HEK293 (cell line): ENCODE measurements around the gene EPM2AIP1.
"Not testable (repeated sequence)": the region's sequence is repeated elsewhere in the genome, so short reads cannot be mapped to it uniquely, and the experiment has no call there.

Experiments used
- CTCF ChIA-PET: fragments of 350-600 bp; formaldehyde crosslinking; extraction: SDS; loops from one replicate; lab custom pipeline; 2021; ENCODE audit warnings: antibody characterized with exemption; lab: Yijun Ruan, JAX
- POLR2A ChIA-PET: fragments of 300-600 bp; formaldehyde crosslinking; extraction: SDS; loops from one replicate; lab custom pipeline; 2020; ENCODE audit warnings: antibody characterized with exemption, inconsistent platforms; lab: Yijun Ruan, JAX
- H3K27ac ChIP-seq: fragments of 200-500 bp; sonication (Bioruptor generic); 2 replicates; pipeline ENCODE4 v1.5.1; 2014; ENCODE audit warnings: low read depth, low read length, control low read depth, inconsistent platforms; ENCODE audit errors: extremely low read depth
- H3K36me3 ChIP-seq, 2 experiments: fragments of 200-500 bp in 1 of 2; sonication (Bioruptor generic) in 1 of 2; 1 replicate in 1 of 2; 2 replicates in 1 of 2; pipeline ENCODE4 v1.5.1; 2014 to 2017; ENCODE audit warnings: inconsistent platforms in 2 of 2, low read length in 2 of 2; ENCODE audit not compliant: control insufficient read depth in 2 of 2, insufficient read depth in 1 of 2
- H3K4me1 ChIP-seq: fragments of 200-500 bp; sonication (Bioruptor generic); 2 replicates; pipeline ENCODE4 v1.5.1; 2014; ENCODE audit warnings: mild to moderate bottlenecking, low read length, inconsistent platforms; ENCODE audit not compliant: control insufficient read depth, insufficient read depth
- H3K4me3 ChIP-seq: 2 replicates; pipeline ENCODE4 v1.5.1; 2011; ENCODE audit warnings: low read depth, mild to moderate bottlenecking, control low read depth, low read length, moderate library complexity
- H3K9me3 ChIP-seq: fragments of 200-500 bp; sonication (Bioruptor generic); 2 replicates; pipeline ENCODE4 v1.5.1; 2014; ENCODE audit warnings: low read depth, low read length, inconsistent platforms; ENCODE audit not compliant: control insufficient read depth, insufficient read depth
- ZBTB8A ChIP-seq: fragments of 450-650 bp; formaldehyde crosslinking; IDR thresholded peaks from 2 replicates; pipeline ENCODE4 v1.5.1; 2016; ENCODE audit warnings: missing biosample characterization, missing genetic modification characterization
- ZNF140 ChIP-seq: fragments of 450-650 bp; formaldehyde crosslinking; IDR thresholded peaks from 2 replicates; pipeline ENCODE4 v1.5.1; 2016; ENCODE audit warnings: missing biosample characterization, missing genetic modification characterization
- ZNF202 ChIP-seq: fragments of 450-650 bp; formaldehyde crosslinking; IDR thresholded peaks from 2 replicates; pipeline ENCODE4 v1.5.1; 2016; ENCODE audit warnings: missing biosample characterization, missing genetic modification characterization, borderline replicate concordance
- ZNF394 ChIP-seq: fragments of 450-650 bp; formaldehyde crosslinking; IDR thresholded peaks from 2 replicates; pipeline ENCODE4 v1.5.1; 2016; ENCODE audit warnings: missing biosample characterization, missing genetic modification characterization, mild to moderate bottlenecking, moderate library complexity, borderline replicate concordance
- ZNF426 ChIP-seq: fragments of 450-650 bp; formaldehyde crosslinking; IDR thresholded peaks from 2 replicates; pipeline ENCODE4 v1.5.1; 2017; ENCODE audit warnings: missing biosample characterization, missing genetic modification characterization, mild to moderate bottlenecking, inconsistent platforms, moderate library complexity
- ZNF555 ChIP-seq: fragments of 450-650 bp; formaldehyde crosslinking; conservative IDR thresholded peaks from 2 replicates; pipeline ENCODE4 v1.5.1; 2017; ENCODE audit warnings: missing biosample characterization, mild to moderate bottlenecking, missing genetic modification characterization, inconsistent platforms
- ZNF558 ChIP-seq: fragments of 450-650 bp; formaldehyde crosslinking; IDR thresholded peaks from 2 replicates; pipeline ENCODE4 v1.5.1; 2016; ENCODE audit warnings: missing biosample characterization, missing genetic modification characterization
- ZNF623 ChIP-seq: fragments of 450-650 bp; formaldehyde crosslinking; IDR thresholded peaks from 2 replicates; pipeline ENCODE4 v1.5.1; 2016; ENCODE audit warnings: missing biosample characterization, missing genetic modification characterization
- ZNF654 ChIP-seq: fragments of 450-650 bp; formaldehyde crosslinking; IDR thresholded peaks from 2 replicates; pipeline ENCODE4 v1.5.1; 2016; ENCODE audit warnings: low read depth, missing biosample characterization, missing genetic modification characterization
- ZNF664 ChIP-seq: fragments of 450-650 bp; formaldehyde crosslinking; IDR thresholded peaks from 2 replicates; pipeline ENCODE4 v1.5.1; 2016; ENCODE audit warnings: missing biosample characterization, missing genetic modification characterization
- ZXDB ChIP-seq: fragments of 450-650 bp; formaldehyde crosslinking; IDR thresholded peaks from 2 replicates; pipeline ENCODE4 v1.5.1; 2016; ENCODE audit warnings: missing biosample characterization, missing genetic modification characterization
- TF ChIP-seq, protein P1 (sequence below): fragments of 450-650 bp; formaldehyde crosslinking; conservative IDR thresholded peaks from 2 replicates; pipeline ENCODE4 v1.5.1; 2016; ENCODE audit warnings: low read depth, missing biosample characterization, missing genetic modification characterization
- TF ChIP-seq, protein P2 (sequence below): fragments of 450-650 bp; formaldehyde crosslinking; IDR thresholded peaks from 2 replicates; pipeline ENCODE4 v1.5.1; 2016; ENCODE audit warnings: missing biosample characterization, missing genetic modification characterization
- TF ChIP-seq, protein P3 (sequence below): fragments of 450-650 bp; formaldehyde crosslinking; conservative IDR thresholded peaks from 2 replicates; pipeline ENCODE4 v1.5.1; 2016; ENCODE audit warnings: low read depth, missing biosample characterization, missing genetic modification characterization

Gene EPM2AIP1

DNA sequence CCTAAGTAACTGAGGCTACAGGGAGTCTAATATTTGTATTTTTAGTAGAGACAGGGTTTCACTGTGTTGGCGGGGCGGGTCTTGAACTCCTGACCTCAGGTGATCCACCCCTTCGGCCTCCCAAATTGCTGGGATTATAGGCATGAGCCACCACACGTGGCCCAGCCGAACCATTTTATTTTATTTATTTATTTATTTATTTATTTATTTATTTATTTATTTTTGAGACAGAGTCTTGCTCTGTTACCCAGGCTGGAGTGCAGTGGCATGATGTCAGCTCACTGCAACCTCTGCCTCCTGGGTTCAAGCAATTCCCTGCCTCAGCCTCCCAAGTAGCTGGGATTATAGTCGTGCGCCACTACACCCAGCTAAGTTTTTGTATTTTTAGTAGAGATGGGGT lies 29.9 kb downstream of the EPM2AIP1 start:
- peak; percentile 67 for TF ChIP-seq ZNF426
- TF ChIP-seq ZNF202 (tag by site-specific recombination): 0 out of 2 replicates have a peak, but pooled peaks have one; percentile 10
- TF ChIP-seq ZNF654 (tag by site-specific recombination): peak; percentile 24; the same call in 1 of the 2 replicates
- peak; percentile 52 for TF ChIP-seq ZNF555
- peak; percentile 80; the same call in 1 of the 2 replicates for TF ChIP-seq ZNF394
- 0 out of 2 replicates have a peak, but pooled peaks have one; percentile 25 for TF ChIP-seq ZNF664 (tag by site-specific recombination)
- TF ChIP-seq ZNF140 (tag by site-specific recombination): peak; percentile 47; the same call in 1 of the 2 replicates
- TF ChIP-seq ZXDB: 0 out of 2 replicates have a peak, but pooled peaks have one; percentile 21
- peak; percentile 58 for TF ChIP-seq ZNF623
- TF ChIP-seq, protein P1, sequence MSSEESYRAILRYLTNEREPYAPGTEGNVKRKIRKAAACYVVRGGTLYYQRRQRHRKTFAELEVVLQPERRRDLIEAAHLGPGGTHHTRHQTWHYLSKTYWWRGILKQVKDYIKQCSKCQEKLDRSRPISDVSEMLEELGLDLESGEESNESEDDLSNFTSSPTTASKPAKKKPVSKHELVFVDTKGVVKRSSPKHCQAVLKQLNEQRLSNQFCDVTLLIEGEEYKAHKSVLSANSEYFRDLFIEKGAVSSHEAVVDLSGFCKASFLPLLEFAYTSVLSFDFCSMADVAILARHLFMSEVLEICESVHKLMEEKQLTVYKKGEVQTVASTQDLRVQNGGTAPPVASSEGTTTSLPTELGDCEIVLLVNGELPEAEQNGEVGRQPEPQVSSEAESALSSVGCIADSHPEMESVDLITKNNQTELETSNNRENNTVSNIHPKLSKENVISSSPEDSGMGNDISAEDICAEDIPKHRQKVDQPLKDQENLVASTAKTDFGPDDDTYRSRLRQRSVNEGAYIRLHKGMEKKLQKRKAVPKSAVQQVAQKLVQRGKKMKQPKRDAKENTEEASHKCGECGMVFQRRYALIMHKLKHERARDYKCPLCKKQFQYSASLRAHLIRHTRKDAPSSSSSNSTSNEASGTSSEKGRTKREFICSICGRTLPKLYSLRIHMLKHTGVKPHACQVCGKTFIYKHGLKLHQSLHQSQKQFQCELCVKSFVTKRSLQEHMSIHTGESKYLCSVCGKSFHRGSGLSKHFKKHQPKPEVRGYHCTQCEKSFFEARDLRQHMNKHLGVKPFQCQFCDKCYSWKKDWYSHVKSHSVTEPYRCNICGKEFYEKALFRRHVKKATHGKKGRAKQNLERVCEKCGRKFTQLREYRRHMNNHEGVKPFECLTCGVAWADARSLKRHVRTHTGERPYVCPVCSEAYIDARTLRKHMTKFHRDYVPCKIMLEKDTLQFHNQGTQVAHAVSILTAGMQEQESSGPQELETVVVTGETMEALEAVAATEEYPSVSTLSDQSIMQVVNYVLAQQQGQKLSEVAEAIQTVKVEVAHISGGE (tag by site-specific recombination): peak; percentile 59
- 0 out of 2 replicates have a peak, but pooled peaks have one; percentile 28 for TF ChIP-seq ZBTB8A (tag by site-specific recombination)
- TF ChIP-seq, protein P2, sequence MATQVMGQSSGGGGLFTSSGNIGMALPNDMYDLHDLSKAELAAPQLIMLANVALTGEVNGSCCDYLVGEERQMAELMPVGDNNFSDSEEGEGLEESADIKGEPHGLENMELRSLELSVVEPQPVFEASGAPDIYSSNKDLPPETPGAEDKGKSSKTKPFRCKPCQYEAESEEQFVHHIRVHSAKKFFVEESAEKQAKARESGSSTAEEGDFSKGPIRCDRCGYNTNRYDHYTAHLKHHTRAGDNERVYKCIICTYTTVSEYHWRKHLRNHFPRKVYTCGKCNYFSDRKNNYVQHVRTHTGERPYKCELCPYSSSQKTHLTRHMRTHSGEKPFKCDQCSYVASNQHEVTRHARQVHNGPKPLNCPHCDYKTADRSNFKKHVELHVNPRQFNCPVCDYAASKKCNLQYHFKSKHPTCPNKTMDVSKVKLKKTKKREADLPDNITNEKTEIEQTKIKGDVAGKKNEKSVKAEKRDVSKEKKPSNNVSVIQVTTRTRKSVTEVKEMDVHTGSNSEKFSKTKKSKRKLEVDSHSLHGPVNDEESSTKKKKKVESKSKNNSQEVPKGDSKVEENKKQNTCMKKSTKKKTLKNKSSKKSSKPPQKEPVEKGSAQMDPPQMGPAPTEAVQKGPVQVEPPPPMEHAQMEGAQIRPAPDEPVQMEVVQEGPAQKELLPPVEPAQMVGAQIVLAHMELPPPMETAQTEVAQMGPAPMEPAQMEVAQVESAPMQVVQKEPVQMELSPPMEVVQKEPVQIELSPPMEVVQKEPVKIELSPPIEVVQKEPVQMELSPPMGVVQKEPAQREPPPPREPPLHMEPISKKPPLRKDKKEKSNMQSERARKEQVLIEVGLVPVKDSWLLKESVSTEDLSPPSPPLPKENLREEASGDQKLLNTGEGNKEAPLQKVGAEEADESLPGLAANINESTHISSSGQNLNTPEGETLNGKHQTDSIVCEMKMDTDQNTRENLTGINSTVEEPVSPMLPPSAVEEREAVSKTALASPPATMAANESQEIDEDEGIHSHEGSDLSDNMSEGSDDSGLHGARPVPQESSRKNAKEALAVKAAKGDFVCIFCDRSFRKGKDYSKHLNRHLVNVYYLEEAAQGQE (tag by site-specific recombination): 0 out of 2 replicates have a peak, but pooled peaks have one; percentile 27
- TF ChIP-seq ZNF558: peak; percentile 15; the same call in 1 of the 2 replicates
- TF ChIP-seq, protein P3, sequence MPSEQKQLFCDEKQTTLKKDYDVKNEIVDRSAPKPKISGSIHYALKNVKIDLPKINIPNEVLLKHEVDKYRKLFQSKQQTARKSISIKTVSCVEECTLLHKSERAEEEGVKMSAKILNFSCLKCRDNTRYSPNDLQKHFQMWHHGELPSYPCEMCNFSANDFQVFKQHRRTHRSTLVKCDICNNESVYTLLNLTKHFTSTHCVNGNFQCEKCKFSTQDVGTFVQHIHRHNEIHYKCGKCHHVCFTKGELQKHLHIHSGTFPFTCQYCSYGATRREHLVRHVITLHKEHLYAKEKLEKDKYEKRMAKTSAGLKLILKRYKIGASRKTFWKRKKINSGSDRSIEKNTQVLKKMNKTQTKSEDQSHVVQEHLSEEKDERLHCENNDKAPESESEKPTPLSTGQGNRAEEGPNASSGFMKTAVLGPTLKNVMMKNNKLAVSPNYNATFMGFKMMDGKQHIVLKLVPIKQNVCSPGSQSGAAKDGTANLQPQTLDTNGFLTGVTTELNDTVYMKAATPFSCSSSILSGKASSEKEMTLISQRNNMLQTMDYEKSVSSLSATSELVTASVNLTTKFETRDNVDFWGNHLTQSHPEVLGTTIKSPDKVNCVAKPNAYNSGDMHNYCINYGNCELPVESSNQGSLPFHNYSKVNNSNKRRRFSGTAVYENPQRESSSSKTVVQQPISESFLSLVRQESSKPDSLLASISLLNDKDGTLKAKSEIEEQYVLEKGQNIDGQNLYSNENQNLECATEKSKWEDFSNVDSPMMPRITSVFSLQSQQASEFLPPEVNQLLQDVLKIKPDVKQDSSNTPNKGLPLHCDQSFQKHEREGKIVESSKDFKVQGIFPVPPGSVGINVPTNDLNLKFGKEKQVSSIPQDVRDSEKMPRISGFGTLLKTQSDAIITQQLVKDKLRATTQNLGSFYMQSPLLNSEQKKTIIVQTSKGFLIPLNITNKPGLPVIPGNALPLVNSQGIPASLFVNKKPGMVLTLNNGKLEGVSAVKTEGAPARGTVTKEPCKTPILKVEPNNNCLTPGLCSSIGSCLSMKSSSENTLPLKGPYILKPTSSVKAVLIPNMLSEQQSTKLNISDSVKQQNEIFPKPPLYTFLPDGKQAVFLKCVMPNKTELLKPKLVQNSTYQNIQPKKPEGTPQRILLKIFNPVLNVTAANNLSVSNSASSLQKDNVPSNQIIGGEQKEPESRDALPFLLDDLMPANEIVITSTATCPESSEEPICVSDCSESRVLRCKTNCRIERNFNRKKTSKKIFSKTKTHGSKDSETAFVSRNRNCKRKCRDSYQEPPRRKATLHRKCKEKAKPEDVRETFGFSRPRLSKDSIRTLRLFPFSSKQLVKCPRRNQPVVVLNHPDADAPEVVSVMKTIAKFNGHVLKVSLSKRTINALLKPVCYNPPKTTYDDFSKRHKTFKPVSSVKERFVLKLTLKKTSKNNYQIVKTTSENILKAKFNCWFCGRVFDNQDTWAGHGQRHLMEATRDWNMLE (tag by site-specific recombination): peak; percentile 84
- CTCF ChIA-PET, POLR2A ChIA-PET: not testable (repeated sequence)

More for the DNA sequence above, 29.9 kb downstream of the EPM2AIP1 start:
- H3K9me3 ChIP-seq, H3K4me3 ChIP-seq, H3K27ac ChIP-seq, H3K36me3 ChIP-seq, H3K4me1 ChIP-seq: not testable (repeated sequence)
